ENCODE results near the gene NR2C2. TPM values are rescaled to one million over a fixed set of nuclear protein-coding genes. Genes with fewer than 3 reads are reported as not detected.

The NR2C2 gene
- total and polyA plus RNA-seq, 9 of the 15 experiments (the other 6 are each of a cell fraction or from before 2014, with no cell fraction given): 6.1 to 33.0 (median 14.6) TPM

GRCh38 chr3:14949126-14949525 is 1.7 kb downstream of the NR2C2 start:
- FAIRE-seq (peak; percentile 42), DNase-seq (ENCODE audit: extremely low read depth in 1 of 4, low spot score in 3 of 4) (peak in 1 of 4 experiments; percentile 23), ATAC-seq (no peak)
- POLR2A ChIA-PET: interaction anchor here (0.9 to 1.4 kb wide), 4 partner anchors 17 to 258 kb away, joined by 3 to 9 read pairs (median 4); no protein-coding TSS in a partner anchor
- CTCF ChIA-PET (ENCODE audit: low intra/inter-chr PET ratio): no interaction called here
- BruUV-seq (replicated peaks): no TSS peak
- H3K27me3 ChIP-seq (ENCODE audit: control insufficient read depth in 2 of 2, insufficient read depth in 2 of 2, low read length in 2 of 2): no peaks in the 10 kb centered on the region
- 22% methylated on average over 5 of the region's 5 CpGs for WGBS (ENCODE audit: insufficient coverage, low coverage, missing lambda C conversion rate)
- H3K27ac ChIP-seq (ENCODE audit: extremely low read depth, low read depth, low read length): peak overlapping the region; percentile 99
- peaks cover 38% of the 10 kb centered on the region for H3K36me3 ChIP-seq (ENCODE audit: control insufficient read depth, insufficient read depth, low read length)
- no peaks in the 10 kb centered on the region; the same call in 1 of the 2 replicates for H4K20me1 ChIP-seq (replicated peaks; ENCODE audit: control insufficient read depth, insufficient read depth, low read length)
- H3K4me2 ChIP-seq (ENCODE audit: insufficient read depth, low read length): peak overlapping the region; percentile 99
- intact Hi-C loops (cut with micrococcal nuclease) (loop anchor here (2.0 kb wide), 1 partner anchor 104 kb away; no protein-coding TSS in a partner anchor), in situ Hi-C loops (cut with MboI) (no loop called here)
- H3K4me1 ChIP-seq (replicated peaks in 1 of 2; ENCODE audit: control insufficient read depth in 2 of 2, insufficient read depth in 2 of 2, low read length in 2 of 2): peaks cover 5 to 31% of the 10 kb centered on the region in 2 experiments
- H2AFZ ChIP-seq (ENCODE audit: low read depth, low read length): peak overlapping the region; percentile 96
- H3K79me2 ChIP-seq (ENCODE audit: control insufficient read depth, insufficient read depth, low read length): peaks cover 84% of the 10 kb centered on the region
- no peaks in the 10 kb centered on the region for H3K9me3 ChIP-seq (replicated peaks; ENCODE audit: control insufficient read depth, insufficient read depth, low read depth, low read length)
- H3K9me1 ChIP-seq (ENCODE audit: control insufficient read depth, insufficient read depth, low read length): no peaks in the 10 kb centered on the region
- H3K4me3 ChIP-seq: peak overlapping the region; percentile 85
- peak overlapping the region; percentile 79 to 89; a peak in 3 of 4 replicates for H3K9ac ChIP-seq (ENCODE audit: insufficient read depth in 1 of 2, low read depth in 2 of 2, low read length in 2 of 2)
- TF ChIP-seq HBP1 (CRISPR knock-in tag; IDR thresholded peaks at IDR 0.05) (no peak), ZFP36 (IDR thresholded peaks at IDR 0.05; ENCODE audit: low read depth, low read length, partially characterized antibody) (no peak), UBTF (IDR thresholded peaks at IDR 0.05; ENCODE audit: borderline replicate concordance in 1 of 2, low read depth in 2 of 2, low read length in 2 of 2) (0 out of 4 replicates have a peak, but pooled peaks of 1 of the 2 experiments have one; percentile 31), RREB1 (CRISPR knock-in tag; IDR thresholded peaks at IDR 0.05) (0 out of 2 replicates have a peak, but pooled peaks have one; percentile 19), ZNF584 (CRISPR knock-in tag; IDR thresholded peaks at IDR 0.05; ENCODE audit: low read depth) (0 out of 2 replicates have a peak, but pooled peaks have one; percentile 12), XRCC4 (IDR thresholded peaks at IDR 0.05; ENCODE audit: extremely low read depth, insufficient read depth, insufficient read length) (no peak), FOXA3 (CRISPR knock-in tag; conservative IDR thresholded peaks at IDR 0.05 in 1 of 2, IDR thresholded peaks at IDR 0.05 in 1 of 2) (0 out of 4 replicates have a peak, but pooled peaks of 1 of the 2 experiments have one; percentile 45)
